Ishikawa (cell line): Measurements from ENCODE around the gene ZNF628.

ENCODE experiments used
- CREB1 ChIP-seq: IDR thresholded peaks from 2 replicates; pipeline ENCODE4 v1.6.1; 2012; ENCODE audit warnings: low read depth
- EP300 ChIP-seq: IDR thresholded peaks from 2 replicates; pipeline ENCODE4 v1.6.1; 2012; ENCODE audit warnings: borderline replicate concordance
- FOXM1 ChIP-seq: IDR thresholded peaks from 2 replicates; pipeline ENCODE4 v1.6.1; 2012; ENCODE audit warnings: low read depth, borderline replicate concordance
- RAD21 ChIP-seq: IDR thresholded peaks from 2 replicates; pipeline ENCODE4 v1.6.1; 2012; ENCODE audit warnings: low read depth
- TCF12 ChIP-seq: IDR thresholded peaks from 2 replicates; pipeline ENCODE4 v1.6.1; 2012; ENCODE audit warnings: low read depth
- YY1 ChIP-seq: IDR thresholded peaks from 2 replicates; pipeline ENCODE4 v1.6.1; 2012; ENCODE audit warnings: low read depth
- TF ChIP-seq, protein P1 (sequence below): IDR thresholded peaks from 2 replicates; pipeline ENCODE4 v1.6.1; 2012

GRCh38 chr19:55498246-55498840 lies 21.9 kb downstream of the ZNF628 start:
- TF ChIP-seq YY1 (no peak), CREB1 (no peak), EP300 (no peak), RAD21 (no peak), FOXM1 (no peak), TCF12 (no peak)
- TF ChIP-seq, protein P1, sequence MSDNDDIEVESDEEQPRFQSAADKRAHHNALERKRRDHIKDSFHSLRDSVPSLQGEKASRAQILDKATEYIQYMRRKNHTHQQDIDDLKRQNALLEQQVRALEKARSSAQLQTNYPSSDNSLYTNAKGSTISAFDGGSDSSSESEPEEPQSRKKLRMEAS, result no peak
